ENCODE results near the gene CERT1.
"Not testable (repeated sequence)": the region's sequence is repeated elsewhere in the genome, so short reads cannot be mapped to it uniquely, and the experiment has no call there.

Gene CERT1

GRCh38 chr5:75355236-75355635 lies 156.2 kb downstream of the CERT1 start:
- in situ Hi-C loops (cut with MboI; ENCODE audit: low sequenced_read_pairs), result no loop called here

- in situ Hi-C loops (cut with MboI; ENCODE audit: low sequenced_read_pairs), result no loop called here
These were observed 160.1 kb downstream of the CERT1 start for GRCh38 chr5:75351139-75351926.

GRCh38 chr5:75349663-75350062 lies 161.8 kb downstream of the CERT1 start:
- in situ Hi-C loops (cut with MboI; ENCODE audit: low sequenced_read_pairs), result no loop called here

DNA sequence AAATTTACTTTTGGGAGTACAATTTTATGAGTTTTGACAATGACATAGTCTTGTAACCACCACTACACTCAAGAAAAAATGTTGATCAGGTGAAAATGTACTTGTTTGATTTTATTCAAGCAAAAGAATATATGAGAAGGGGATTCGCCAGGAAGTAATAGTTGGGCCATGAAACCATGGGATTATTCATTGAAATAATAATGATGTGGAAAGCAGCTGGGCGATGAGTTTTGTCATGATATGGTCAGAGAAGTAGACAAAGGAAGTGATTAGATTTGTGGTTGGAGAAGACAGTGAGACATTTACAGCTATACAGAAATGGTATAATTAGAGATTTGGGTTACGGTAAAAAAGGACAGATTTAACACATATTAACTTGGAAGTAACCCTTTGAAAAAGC lies 163.2 kb downstream of the CERT1 start:
- in situ Hi-C loops (cut with MboI; ENCODE audit: low sequenced_read_pairs), result no loop called here

- in situ Hi-C loops (cut with MboI; ENCODE audit: low sequenced_read_pairs), result no loop called here
These were observed 168.6 kb downstream of the CERT1 start for GRCh38 chr5:75342836-75343235.

DNA sequence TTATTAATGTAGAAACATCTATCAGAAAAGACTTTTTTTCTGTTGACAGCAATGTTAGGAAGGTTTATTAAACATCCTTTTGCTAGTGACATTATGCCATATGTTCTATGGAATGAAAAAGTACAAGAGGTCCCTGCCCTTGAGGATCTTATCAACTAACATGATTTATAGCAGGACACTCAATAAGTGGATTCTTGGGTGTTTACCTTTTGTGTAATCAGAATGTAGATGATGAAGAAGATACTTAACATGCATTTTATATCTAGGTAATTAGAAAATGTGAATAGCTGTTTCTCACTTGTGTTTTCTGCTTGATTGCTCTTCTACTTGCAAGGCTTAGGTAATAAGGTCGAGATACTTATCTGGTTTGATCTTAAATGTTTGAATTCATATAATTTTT lies 169.5 kb downstream of the CERT1 start:
- in situ Hi-C loops (cut with MboI; ENCODE audit: low sequenced_read_pairs), result no loop called here

- in situ Hi-C loops (cut with MboI; ENCODE audit: low sequenced_read_pairs), result no loop called here
These were observed 170.5 kb downstream of the CERT1 start for GRCh38 chr5:75340714-75341478.

- in situ Hi-C loops (cut with MboI; ENCODE audit: low sequenced_read_pairs), result no loop called here
These were observed 173.0 kb downstream of the CERT1 start for GRCh38 chr5:75338408-75338807.

GRCh38 chr5:75337366-75338021 lies 173.9 kb downstream of the CERT1 start:
- in situ Hi-C loops (cut with MboI; ENCODE audit: low sequenced_read_pairs), result no loop called here

DNA sequence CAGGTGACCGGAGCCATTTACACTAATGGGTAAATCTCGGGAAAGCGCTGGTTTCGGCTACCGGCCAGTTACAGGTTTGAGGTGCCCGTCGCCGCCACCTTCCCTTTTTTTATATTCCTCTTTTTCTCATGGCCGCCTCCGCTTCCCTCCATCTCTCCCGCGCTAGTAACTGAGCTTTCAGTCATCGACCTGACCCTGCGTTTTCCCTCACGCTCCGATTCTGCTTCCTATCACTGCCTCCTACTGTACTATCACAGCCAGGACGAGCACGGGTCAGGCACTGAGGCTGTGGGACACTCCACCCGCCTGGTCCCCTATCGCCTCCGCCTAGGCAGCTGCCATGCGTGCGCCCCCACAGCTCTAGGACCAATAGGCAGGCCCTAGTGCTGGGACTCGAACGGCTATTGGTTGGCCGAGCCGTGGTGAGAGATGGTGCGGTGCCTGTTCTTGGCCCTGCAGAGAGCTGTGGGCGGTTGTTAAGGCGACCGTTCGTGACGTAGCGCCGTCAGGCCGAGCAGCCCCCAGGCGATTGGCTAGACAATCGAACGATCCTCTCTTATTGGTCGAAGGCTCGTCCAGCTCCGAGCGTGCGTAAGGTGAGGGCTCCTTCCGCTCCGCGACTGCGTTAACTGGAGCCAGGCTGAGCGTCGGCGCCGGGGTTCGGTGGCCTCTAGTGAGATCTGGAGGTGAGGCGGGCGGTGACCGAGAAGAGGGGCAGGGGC lies 174.7 kb downstream of the CERT1 start, which contains the start of gene HMGCR:
HMGCR (plus strand) TSS at position 606 of the 722 bp plus-strand sequence. CDS start 5,386 bp downstream, outside the sequence.
- in situ Hi-C loops (cut with MboI; ENCODE audit: low sequenced_read_pairs), result no loop called here

DNA sequence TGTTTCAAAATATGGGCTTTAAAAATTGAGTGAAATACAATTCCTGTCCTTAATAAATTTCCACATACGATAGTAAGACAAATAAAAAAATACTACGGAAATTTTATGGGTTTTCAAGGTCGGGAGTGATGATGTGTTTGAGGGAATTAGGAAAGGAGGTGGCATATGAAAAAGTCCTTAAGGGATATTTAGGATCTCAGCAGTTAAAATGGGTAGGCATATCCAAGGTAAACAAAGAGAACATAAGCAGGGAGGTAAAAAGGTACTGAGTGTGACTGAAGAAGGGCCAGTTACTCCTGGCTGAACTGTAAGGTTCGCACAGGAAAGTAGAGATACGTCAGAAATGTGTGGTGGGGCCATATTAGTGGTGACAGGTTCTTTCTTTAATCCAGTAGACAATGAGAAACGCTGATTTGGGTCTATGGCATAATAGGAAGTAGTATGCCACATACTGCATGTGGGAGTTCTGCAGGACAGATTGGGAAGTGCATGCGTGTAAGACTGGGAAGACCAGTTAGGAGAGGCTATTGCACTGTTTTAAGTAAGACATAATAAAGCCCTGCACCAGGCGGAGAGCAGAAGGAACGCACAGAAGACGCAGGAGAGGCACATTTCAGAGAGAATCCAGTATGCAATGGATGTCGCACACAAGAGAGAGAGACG lies 175.3 kb downstream of the CERT1 start:
- in situ Hi-C loops (cut with MboI; ENCODE audit: low sequenced_read_pairs), result no loop called here

GRCh38 chr5:75335486-75335885 lies 175.9 kb downstream of the CERT1 start:
- in situ Hi-C loops (cut with MboI; ENCODE audit: low sequenced_read_pairs), result no loop called here

DNA sequence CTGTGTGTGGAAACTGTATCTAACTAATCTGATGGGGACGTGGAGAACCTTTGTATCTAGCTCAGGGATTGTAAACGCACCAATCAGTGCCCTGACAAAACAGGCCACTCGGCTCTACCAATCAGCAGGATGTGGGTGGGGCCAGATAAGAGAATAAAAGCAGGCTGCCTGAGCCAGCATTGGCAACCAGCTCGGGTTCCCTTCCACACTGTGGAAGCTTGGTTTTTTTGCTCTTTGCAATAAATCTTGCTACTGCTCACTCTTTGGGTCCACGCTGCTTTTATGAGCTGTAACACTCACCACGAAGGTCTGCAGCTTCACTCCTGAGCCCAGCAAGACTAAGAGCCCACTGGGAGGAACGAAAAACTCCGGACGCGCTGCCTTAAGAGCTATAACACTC lies 177.0 kb downstream of the CERT1 start:
- in situ Hi-C loops (cut with MboI; ENCODE audit: low sequenced_read_pairs), result not testable (repeated sequence)

DNA sequence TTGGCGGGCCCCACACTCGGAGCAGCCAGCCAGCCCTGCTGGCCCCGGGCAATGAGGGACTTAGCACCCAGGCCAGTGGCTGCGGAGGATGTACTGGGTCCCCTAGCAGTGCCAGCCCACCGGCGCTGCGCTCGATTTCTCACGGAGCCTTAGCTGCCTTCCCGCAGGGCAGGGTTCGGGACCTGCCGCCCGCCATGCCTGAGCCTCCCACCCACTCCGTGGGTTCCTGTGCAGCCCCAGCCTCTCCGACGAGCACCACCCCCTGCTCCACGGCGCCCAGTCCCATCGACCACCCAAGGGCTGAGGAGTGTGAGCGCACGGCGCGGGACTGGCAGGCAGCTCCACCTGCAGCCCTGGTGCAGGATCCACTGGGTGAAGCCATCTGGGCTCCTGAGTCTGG lies 177.7 kb downstream of the CERT1 start:
- in situ Hi-C loops (cut with MboI; ENCODE audit: low sequenced_read_pairs), result not testable (repeated sequence)

- in situ Hi-C loops (cut with MboI; ENCODE audit: low sequenced_read_pairs), result no loop called here
These were observed 180.0 kb downstream of the CERT1 start for GRCh38 chr5:75331095-75332090.

- in situ Hi-C loops (cut with MboI; ENCODE audit: low sequenced_read_pairs), result no loop called here
These were observed 181.0 kb downstream of the CERT1 start for GRCh38 chr5:75330404-75330803.
